GM12874 (cell line): ENCODE data around the gene ICE2.

ENCODE experiments used
- CTCF ChIP-seq: IDR thresholded peaks from 2 replicates; pipeline ENCODE4 v1.5.1; 2011; ENCODE audit warnings: low read depth, mild to moderate bottlenecking, control low read depth, low read length, moderate library complexity; ENCODE audit not compliant: insufficient read depth

Gene ICE2

GRCh38 chr15:60389261-60390077, 89.5 kb downstream of the ICE2 start:
- no peak for TF ChIP-seq CTCF

GRCh38 chr15:60387321-60387720, 91.6 kb downstream of the ICE2 start:
- no peak for TF ChIP-seq CTCF

GRCh38 chr15:60386615-60387014, 92.3 kb downstream of the ICE2 start:
- no peak for TF ChIP-seq CTCF

- no peak for TF ChIP-seq CTCF
These were observed 93.1 kb downstream of the ICE2 start for GRCh38 chr15:60385620-60386552.

GRCh38 chr15:60384526-60385126, 94.3 kb downstream of the ICE2 start:
- no peak for TF ChIP-seq CTCF

- TF ChIP-seq CTCF = no peak
These were observed 94.9 kb downstream of the ICE2 start for GRCh38 chr15:60384053-60384452.
